Upper lobe of right lung (tissue), 1 donor: ENCODE results near the gene SOCS3. TPM values are rescaled to one million over a fixed set of nuclear protein-coding genes. Genes with fewer than 3 reads are reported as not detected.

ENCODE experiments used
- ATAC-seq: fragments of 200-7000 bp; cut with Tn5 transposase; one replicate; pipeline ENCODE4 v1.9.1; 2020; ENCODE audit warnings: mild to moderate bottlenecking, moderate library complexity
- DNase-seq: peaks from one replicate; pipeline ENCODE4 v3.0.0-alpha.2; 2020
- H3K27ac ChIP-seq: fragments of 200-600 bp; one replicate; pipeline ENCODE4 v1.8.0; 2022
- H3K27me3 ChIP-seq: fragments of 200-600 bp; one replicate; pipeline ENCODE4 v1.8.0; 2022; ENCODE audit warnings: mild to moderate bottlenecking
- H3K36me3 ChIP-seq: fragments of 200-600 bp; one replicate; pipeline ENCODE4 v1.8.0; 2022
- H3K4me1 ChIP-seq: fragments of 200-600 bp; one replicate; pipeline ENCODE4 v1.8.0; 2022
- H3K4me3 ChIP-seq: fragments of 200-600 bp; one replicate; pipeline ENCODE4 v1.8.0; 2022; ENCODE audit warnings: mild to moderate bottlenecking
- H3K9me3 ChIP-seq: fragments of 200-600 bp; one replicate; pipeline ENCODE4 v1.8.0; 2022
- CTCF ChIP-seq: fragments of 200-600 bp; IDR thresholded peaks from one replicate; pipeline ENCODE4 v1.8.0; 2022; ENCODE audit warnings: antibody characterized with exemption
- intact Hi-C: fragments of 100-400 bp; cut with DNase I; formaldehyde crosslinking; loops from one replicate; pipeline ENCODE4 v1.11.0; 2022
- total RNA-seq: library from RNA; stranded (reverse); fragmentation: NEBNext Ultra II Directional; extraction: Animal tissue kit (Norgen Biotek cat#: 25700); gene quantifications from one replicate; pipeline ENCODE4 v1.2.1, GENCODE V29; 2021
- donor health status: DM: no; HTN: yes; CAD: no; lungs with severe emphysema.

Gene SOCS3
- total RNA-seq, 1 donor from 2014 or later: 82.0 TPM

GRCh38 chr17:78390241-78391050 is 30.6 kb upstream of the SOCS3 start:
- H3K4me3 ChIP-seq: no peak overlapping the region
- no peaks in the 10 kb centered on the region for H3K27me3 ChIP-seq
- no peak overlapping the region for H3K27ac ChIP-seq
- peaks cover 23% of the 10 kb centered on the region for H3K36me3 ChIP-seq
- no peak for TF ChIP-seq CTCF
- DNase-seq (no peak), ATAC-seq (no peak)
- H3K4me1 ChIP-seq: peaks cover 70% of the 10 kb centered on the region
- intact Hi-C loops: no loop called here
- no peaks in the 10 kb centered on the region for H3K9me3 ChIP-seq

- intact Hi-C loops: no loop called here
- no peak overlapping the region for H3K4me3 ChIP-seq
Observed at GRCh38 chr17:78387977-78388941, 28.4 kb upstream of the SOCS3 start.

GRCh38 chr17:78384479-78385175 is 24.8 kb upstream of the SOCS3 start:
- DNase-seq (no peak), ATAC-seq (no peak)
- Histone ChIP-seq H3K4me3 (peak overlapping the region; percentile 1), H3K27me3 (no peaks in the 10 kb centered on the region), H3K36me3 (no peaks in the 10 kb centered on the region), H3K27ac (peak overlapping the region; percentile 87), H3K9me3 (no peaks in the 10 kb centered on the region), H3K4me1 (peaks cover 99% of the 10 kb centered on the region)
- intact Hi-C loops: no loop called here
- TF ChIP-seq CTCF: no peak

More at GRCh38 chr17:78387977-78388941, 28.4 kb upstream of the SOCS3 start:
- no peaks in the 10 kb centered on the region for H3K27me3 ChIP-seq
- H3K4me1 ChIP-seq: peaks cover 89% of the 10 kb centered on the region
- TF ChIP-seq CTCF: no peak
- no peaks in the 10 kb centered on the region for H3K9me3 ChIP-seq
- DNase-seq (no peak), ATAC-seq (peak; percentile 67)
- peaks cover 1% of the 10 kb centered on the region for H3K36me3 ChIP-seq
- H3K27ac ChIP-seq: peak overlapping the region; percentile 77

GRCh38 chr17:78383725-78384471 is 24.0 kb upstream of the SOCS3 start:
- Histone ChIP-seq H3K9me3 (no peaks in the 10 kb centered on the region), H3K27ac (peak overlapping the region; percentile 87), H3K36me3 (no peaks in the 10 kb centered on the region), H3K4me3 (peak overlapping the region; percentile 1), H3K4me1 (peaks cover 97% of the 10 kb centered on the region), H3K27me3 (no peaks in the 10 kb centered on the region)
- intact Hi-C loops: no loop called here
- ATAC-seq (peak; percentile 82), DNase-seq (peak; percentile 90)
- TF ChIP-seq CTCF: no peak
